Measurements from ENCODE around the gene MASP1. TPM values are rescaled to one million over a fixed set of nuclear protein-coding genes. Genes with fewer than 3 reads are reported as not detected.

MASP1 gene
- total and polyA plus RNA-seq, 4 donors = 0.31 to 8.3 (median 0.59) TPM

GRCh38 chr3:187264021-187264420 is 27.5 kb downstream of the MASP1 start:
- ATAC-seq (ENCODE audit: insufficient read depth, low FRiP score) = no peak
- Histone ChIP-seq H3K36me3 (ENCODE audit: control insufficient read depth in 4 of 4, insufficient read depth in 4 of 4, low read length in 4 of 4) (peaks cover 0 to 3% (median 0%) of the 10 kb centered on the region in 4 donors), H3K4me1 (ENCODE audit: control insufficient read depth in 5 of 5, insufficient read depth in 5 of 5, low read length in 5 of 5) (peaks cover 0 to 34% (median 6%) of the 10 kb centered on the region in 5 donors), H3K27ac (ENCODE audit: low read depth in 1 of 2, low read length in 1 of 2) (peak overlapping the region in 1 of 2 donors; percentile 21), H3K9ac (ENCODE audit: insufficient read depth in 1 of 2, low read length in 2 of 2) (no peak overlapping the region), H3K27me3 (ENCODE audit: control insufficient read depth in 3 of 3, insufficient read depth in 3 of 3, low read length in 2 of 3) (no peaks in the 10 kb centered on the region), H3K9me3 (ENCODE audit: control insufficient read depth in 4 of 4, insufficient read depth in 3 of 4, low read length in 3 of 4) (peaks cover 0 to 1% (median under 1%) of the 10 kb centered on the region in 4 donors), H3K4me3 (no peak overlapping the region)
- WGBS, 2 donors = 29 to 60% methylated on average over 4 of the region's 4 CpGs
- peak in 2 of 3 donors; percentile 55 to 56 for DNase-seq
- no peak for TF ChIP-seq CTCF (IDR thresholded peaks at IDR 0.05; ENCODE audit: control extremely low read depth, extremely low read depth)

- H3K36me3 ChIP-seq (ENCODE audit: control insufficient read depth in 4 of 4, insufficient read depth in 4 of 4, low read length in 4 of 4) = peaks cover 0 to 3% (median 0%) of the 10 kb centered on the region in 4 donors
- ATAC-seq (ENCODE audit: insufficient read depth, low FRiP score) = no peak
- TF ChIP-seq CTCF (IDR thresholded peaks at IDR 0.05; ENCODE audit: control extremely low read depth, extremely low read depth) = no peak
- DNase-seq = no peak
- H3K9me3 ChIP-seq (ENCODE audit: control insufficient read depth in 4 of 4, insufficient read depth in 3 of 4, low read length in 3 of 4) = no peaks in the 10 kb centered on the region
- no peak overlapping the region for H3K4me3 ChIP-seq
- peaks cover 0 to 34% (median 6%) of the 10 kb centered on the region in 5 donors for H3K4me1 ChIP-seq (ENCODE audit: control insufficient read depth in 5 of 5, insufficient read depth in 5 of 5, low read length in 5 of 5)
- no peaks in the 10 kb centered on the region for H3K27me3 ChIP-seq (ENCODE audit: control insufficient read depth in 3 of 3, insufficient read depth in 3 of 3, low read length in 2 of 3)
- no peak overlapping the region for H3K9ac ChIP-seq (ENCODE audit: insufficient read depth in 1 of 2, low read length in 2 of 2)
- peak overlapping the region in 1 of 2 donors; percentile 78 for H3K27ac ChIP-seq (ENCODE audit: low read depth in 1 of 2, low read length in 1 of 2)
These were observed 28.3 kb downstream of the MASP1 start for GRCh38 chr3:187263270-187263669.

GRCh38 chr3:187262360-187262759 is 29.2 kb downstream of the MASP1 start:
- H3K4me1 ChIP-seq (ENCODE audit: control insufficient read depth in 5 of 5, insufficient read depth in 5 of 5, low read length in 5 of 5) = peaks cover 0 to 34% (median 6%) of the 10 kb centered on the region in 5 donors

More at GRCh38 chr3:187262360-187262759, 29.2 kb downstream of the MASP1 start:
- Histone ChIP-seq H3K36me3 (ENCODE audit: control insufficient read depth in 4 of 4, insufficient read depth in 4 of 4, low read length in 4 of 4) (peaks cover 0 to 3% (median 0%) of the 10 kb centered on the region in 4 donors), H3K9me3 (ENCODE audit: control insufficient read depth in 4 of 4, insufficient read depth in 3 of 4, low read length in 3 of 4) (no peaks in the 10 kb centered on the region), H3K4me3 (no peak overlapping the region), H3K27me3 (ENCODE audit: control insufficient read depth in 3 of 3, insufficient read depth in 3 of 3, low read length in 2 of 3) (no peaks in the 10 kb centered on the region), H3K27ac (ENCODE audit: low read depth in 1 of 2, low read length in 1 of 2) (no peak overlapping the region), H3K9ac (ENCODE audit: insufficient read depth in 1 of 2, low read length in 2 of 2) (no peak overlapping the region)
- WGBS, 2 donors = 91 to 93% methylated on average over 6 of the region's 6 CpGs
- no peak for TF ChIP-seq CTCF (IDR thresholded peaks at IDR 0.05; ENCODE audit: control extremely low read depth, extremely low read depth)
- no peak for DNase-seq
- ATAC-seq (ENCODE audit: insufficient read depth, low FRiP score) = no peak

Measured in lung (tissue), 12 donors.